ENCODE results near the gene LIME1. TPM values are rescaled to one million over a fixed set of nuclear protein-coding genes. Genes with fewer than 3 reads are reported as not detected.

LIME1 gene
- total and polyA plus RNA-seq, 9 of the 15 experiments (the other 6 are each of a cell fraction or from before 2014, with no cell fraction given): 0.11 to 17.1 (median 2.8) TPM; not detected in 2

- TF ChIP-seq IRF1 (CRISPR knock-in tag; IDR thresholded peaks at IDR 0.05; ENCODE audit: borderline replicate concordance) (no peak), ZC3H11A (IDR thresholded peaks at IDR 0.05; ENCODE audit: low read depth, low read length) (no peak), SFPQ (IDR thresholded peaks at IDR 0.05; ENCODE audit: low read depth, low read length) (no peak), THAP12 (CRISPR knock-in tag; IDR thresholded peaks at IDR 0.05) (no peak), CBX1 (IDR thresholded peaks at IDR 0.05; ENCODE audit: low read depth) (no peak), MITF (IDR thresholded peaks at IDR 0.05) (no peak), SOX6 (IDR thresholded peaks at IDR 0.05) (no peak), HMGN3 (IDR thresholded peaks at IDR 0.05; ENCODE audit: borderline replicate concordance, extremely low read depth, insufficient read length, low read depth, low read length) (peak; percentile 43), POLR2AphosphoS5 (IDR thresholded peaks at IDR 0.05; ENCODE audit: control insufficient read depth, insufficient read depth, low read depth, low read length) (no peak), GTF2F1 (IDR thresholded peaks at IDR 0.05; ENCODE audit: low read depth, low read length) (no peak), THAP7 (CRISPR knock-in tag; IDR thresholded peaks at IDR 0.05) (no peak), ETV5 (CRISPR knock-in tag; IDR thresholded peaks at IDR 0.05; ENCODE audit: low read depth) (no peak), ZZZ3 (IDR thresholded peaks at IDR 0.05) (no peak), ZKSCAN3 (CRISPR knock-in tag; IDR thresholded peaks at IDR 0.05) (no peak), POLR2B (IDR thresholded peaks at IDR 0.05; ENCODE audit: low read depth, partially characterized antibody) (peak; percentile 22), RBFOX2 (IDR thresholded peaks at IDR 0.05; ENCODE audit: low read depth, low read length) (peak; percentile 58; the same call in 1 of the 2 replicates), ZNF696 (CRISPR knock-in tag; conservative IDR thresholded peaks at IDR 0.05) (no peak), SMAD3 (CRISPR knock-in tag; conservative IDR thresholded peaks at IDR 0.05) (no peak), POLR2A (conservative IDR thresholded peaks at IDR 0.05) (peak; percentile 56), ZNF740 (CRISPR knock-in tag; IDR thresholded peaks at IDR 0.05) (no peak), ZNF740 (tag; IDR thresholded peaks at IDR 0.05) (no peak)
Measured at GRCh38 chr20:63701329-63702035, 35.0 kb upstream of the LIME1 start (continued).
